ENCODE results near the gene OR6N2. TPM values are rescaled to one million over a fixed set of nuclear protein-coding genes. Genes with fewer than 3 reads are reported as not detected.

OR6N2 gene
- total RNA-seq, 1 donor from 2014 or later = not detected

- intact Hi-C loops (cut with micrococcal nuclease) = no loop called here
- H3K36me3 ChIP-seq = no peaks in the 10 kb centered on the region
- H3K9me3 ChIP-seq (replicated peaks) = no peaks in the 10 kb centered on the region
- no peaks in the 10 kb centered on the region for H3K27me3 ChIP-seq (ENCODE audit: low read depth)
- TF ChIP-seq CTCF (IDR thresholded peaks at IDR 0.05; ENCODE audit: borderline replicate concordance) = no peak
- no peaks in the 10 kb centered on the region for H3K4me1 ChIP-seq
- no peak for DNase-seq
- no peak overlapping the region for H3K4me3 ChIP-seq
- H3K27ac ChIP-seq (replicated peaks) = no peak overlapping the region
Observed at GRCh38 chr1:158799689-158800088, 18.7 kb upstream of the OR6N2 start.

GRCh38 chr1:158798531-158798930 lies 17.5 kb upstream of the OR6N2 start:
- H3K4me1 ChIP-seq = no peaks in the 10 kb centered on the region

GRCh38 chr1:158794247-158794646 lies 13.2 kb upstream of the OR6N2 start:
- Histone ChIP-seq H3K9me3 (replicated peaks) (peaks cover 11% of the 10 kb centered on the region), H3K27me3 (ENCODE audit: low read depth) (no peaks in the 10 kb centered on the region), H3K4me3 (no peak overlapping the region), H3K4me1 (no peaks in the 10 kb centered on the region), H3K27ac (replicated peaks) (no peak overlapping the region), H3K36me3 (no peaks in the 10 kb centered on the region)
- intact Hi-C loops (cut with micrococcal nuclease) = no loop called here
- TF ChIP-seq CTCF (IDR thresholded peaks at IDR 0.05; ENCODE audit: borderline replicate concordance) = no peak
- no peak for DNase-seq

More at GRCh38 chr1:158798531-158798930, 17.5 kb upstream of the OR6N2 start:
- Histone ChIP-seq H3K36me3 (no peaks in the 10 kb centered on the region), H3K4me3 (no peak overlapping the region), H3K27me3 (ENCODE audit: low read depth) (no peaks in the 10 kb centered on the region), H3K9me3 (replicated peaks) (no peaks in the 10 kb centered on the region), H3K27ac (replicated peaks) (no peak overlapping the region)
- DNase-seq = no peak
- intact Hi-C loops (cut with micrococcal nuclease) = no loop called here
- TF ChIP-seq CTCF (IDR thresholded peaks at IDR 0.05; ENCODE audit: borderline replicate concordance) = no peak

- TF ChIP-seq CTCF (IDR thresholded peaks at IDR 0.05; ENCODE audit: borderline replicate concordance) = no peak
- peaks cover 13% of the 10 kb centered on the region for H3K9me3 ChIP-seq (replicated peaks)
- DNase-seq = no peak
- intact Hi-C loops (cut with micrococcal nuclease) = no loop called here
- H3K27me3 ChIP-seq (ENCODE audit: low read depth) = no peaks in the 10 kb centered on the region
- no peaks in the 10 kb centered on the region for H3K36me3 ChIP-seq
- H3K4me3 ChIP-seq = no peak overlapping the region
- H3K4me1 ChIP-seq = no peaks in the 10 kb centered on the region
- H3K27ac ChIP-seq (replicated peaks) = no peak overlapping the region
Observed at GRCh38 chr1:158793604-158794003, 12.6 kb upstream of the OR6N2 start.

- no peak within 1 kb of the TSS for H3K4me3 ChIP-seq
- no peak for TF ChIP-seq CTCF (IDR thresholded peaks at IDR 0.05; ENCODE audit: borderline replicate concordance)
- H3K4me1 ChIP-seq = no peaks in the 10 kb centered on the region
- intact Hi-C loops (cut with micrococcal nuclease) = no loop called here
- no peak for DNase-seq
- no peaks in the 10 kb centered on the region for H3K9me3 ChIP-seq (replicated peaks)
- no peak within 1 kb of the TSS for H3K27ac ChIP-seq (replicated peaks)
- no peaks in the 10 kb centered on the region for H3K36me3 ChIP-seq
- H3K27me3 ChIP-seq (ENCODE audit: low read depth) = no peaks in the 10 kb centered on the region
Observed at GRCh38 chr1:158771950-158772866, 8.8 kb downstream of the OR6N2 start, which contains the start of gene OR6N1. Gene OR6N1 (minus strand): TSS chr1:158772195. CDS start chr1:158766682, 5,513 bp downstream.
